A549 treated with AZD9567 at 1 μM for 4 hours (cell line): ENCODE measurements around the gene TCOF1. TPM values are rescaled to one million over a fixed set of nuclear protein-coding genes. Genes with fewer than 3 reads are reported as not detected.

Experiments
- total RNA-seq: library from RNA; stranded (reverse); fragments of 200-300 nt; extraction: Qiagen RNA extraction; gene quantifications from 5 replicates; pipeline ENCODE4 v1.2.3, GENCODE V29; 2022; ENCODE audit not compliant: insufficient read depth

The TCOF1 gene
- 57.1 to 74.5 TPM (median 69.6 TPM) in 5 replicates for total RNA-seq

GRCh38 chr5:150357326-150358260 lies at the start of gene TCOF1:
TCOF1 (plus strand) TSS chr5:150357697; CDS start chr5:150357747, 50 bp downstream.

GRCh38 chr5:150412319-150413175 lies 55.0 kb downstream of the TCOF1 start, which contains the start of gene CD74:
CD74 (minus strand) TSS chr5:150412910; CDS start chr5:150412749, 161 bp downstream.

Other genes with a start within 250 kb of the TCOF1 start
- 0.14 to 0.47 TPM (median 0.37 TPM) in 4 of 5 replicates, not detected in the other for gene PDGFRB, start 201.9 kb upstream of the TCOF1 start, total RNA-seq
- not detected in 5 replicates for gene CDX1, start 190.9 kb upstream of the TCOF1 start, total RNA-seq
- 0.02 to 0.06 TPM in 2 of 5 replicates, not detected in the others for gene SLC6A7, start 167.6 kb upstream of the TCOF1 start, total RNA-seq
- gene CAMK2A, start 67.9 kb upstream of the TCOF1 start, total RNA-seq = 0.50 to 2.3 TPM (median 0.83 TPM) in 5 replicates
- 24.7 to 28.6 TPM (median 26.6 TPM) in 5 replicates for gene ARSI, start 54.8 kb upstream of the TCOF1 start, total RNA-seq
- 0.09 to 0.17 TPM (median 0.10 TPM) in 4 of 5 replicates, not detected in the other for gene CD74, start 55.2 kb downstream of the TCOF1 start, total RNA-seq
- 2,476 to 3,076 TPM (median 2,996 TPM) in 5 replicates for gene RPS14, start 92.0 kb downstream of the TCOF1 start, total RNA-seq
- 43.9 to 55.7 TPM (median 53.4 TPM) in 5 replicates for gene NDST1, start 150.4 kb downstream of the TCOF1 start, total RNA-seq